ENCODE results near the gene B3GNT7.

B3GNT7 gene

DNA sequence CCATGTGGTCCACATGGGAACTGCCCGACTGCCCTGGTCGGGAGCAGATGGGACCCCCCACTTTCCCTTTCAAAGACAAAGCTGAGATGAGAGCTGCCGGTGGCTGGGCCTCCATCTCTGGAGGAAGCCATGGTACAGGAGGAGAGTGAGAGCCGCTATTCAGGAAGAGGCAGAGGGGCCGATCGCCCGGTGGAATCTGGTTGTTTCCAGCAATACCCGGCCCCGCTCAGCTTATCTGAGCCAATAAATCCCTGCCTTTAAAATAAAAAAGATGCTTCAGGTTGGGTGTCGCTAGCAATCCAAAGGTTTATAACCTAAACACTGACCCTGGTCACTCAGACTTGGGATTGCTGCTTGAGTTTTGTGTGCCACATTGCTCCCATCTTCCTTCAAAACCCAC is 15.2 kb upstream of the B3GNT7 start:
- no peak overlapping the region for H3K4me3 ChIP-seq (ENCODE audit: low read depth, low read length)
- DNase-seq (ENCODE audit: low read depth), result no peak
- no peak for TF ChIP-seq CTCF (IDR thresholded peaks at IDR 0.05; ENCODE audit: low read depth, low read length, missing control alignments)

- no peak for DNase-seq (ENCODE audit: low read depth)
- no peak overlapping the region for H3K4me3 ChIP-seq (ENCODE audit: low read depth, low read length)
- TF ChIP-seq CTCF (IDR thresholded peaks at IDR 0.05; ENCODE audit: low read depth, low read length, missing control alignments), result no peak
Measured at GRCh38 chr2:231380991-231381847, 14.3 kb upstream of the B3GNT7 start.

GRCh38 chr2:231382116-231382515 is 13.4 kb upstream of the B3GNT7 start:
- no peak overlapping the region for H3K4me3 ChIP-seq (ENCODE audit: low read depth, low read length)
- no peak for DNase-seq (ENCODE audit: low read depth)
- no peak for TF ChIP-seq CTCF (IDR thresholded peaks at IDR 0.05; ENCODE audit: low read depth, low read length, missing control alignments)

GRCh38 chr2:231383416-231384108 is 11.9 kb upstream of the B3GNT7 start:
- no peak for DNase-seq (ENCODE audit: low read depth)
- H3K4me3 ChIP-seq (ENCODE audit: low read depth, low read length), result no peak overlapping the region
- no peak for TF ChIP-seq CTCF (IDR thresholded peaks at IDR 0.05; ENCODE audit: low read depth, low read length, missing control alignments)

- TF ChIP-seq CTCF (IDR thresholded peaks at IDR 0.05; ENCODE audit: low read depth, low read length, missing control alignments), result no peak
- DNase-seq (ENCODE audit: low read depth), result no peak
- no peak overlapping the region for H3K4me3 ChIP-seq (ENCODE audit: low read depth, low read length)
Measured at GRCh38 chr2:231384109-231384435, 11.4 kb upstream of the B3GNT7 start.

DNA sequence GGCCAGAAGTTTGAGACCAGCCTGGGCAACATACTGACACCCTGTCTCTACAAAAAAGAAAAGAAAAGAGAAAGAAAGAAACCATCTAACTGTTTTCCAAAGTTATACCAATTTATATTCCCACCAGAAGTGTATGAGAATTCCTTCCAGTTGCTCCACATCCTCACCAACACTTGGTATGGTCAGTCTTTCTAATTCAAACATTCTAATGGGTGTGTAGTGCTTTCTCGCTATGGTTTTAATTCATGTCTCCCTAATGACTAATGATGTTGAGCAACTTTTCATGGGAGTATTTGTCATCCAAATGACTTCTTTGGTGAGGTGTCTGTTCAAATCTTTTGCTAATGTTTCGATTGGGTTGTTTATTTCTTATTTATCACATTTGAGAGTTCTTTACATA is 10.5 kb upstream of the B3GNT7 start:
- no peak overlapping the region for H3K4me3 ChIP-seq (ENCODE audit: low read depth, low read length)
- no peak for DNase-seq (ENCODE audit: low read depth)
- no peak for TF ChIP-seq CTCF (IDR thresholded peaks at IDR 0.05; ENCODE audit: low read depth, low read length, missing control alignments)

Data from GM12864 (cell line).